ENCODE results near the gene CPO.
A peak's percentile ranks its signal among the peaks of the same experiment; 100 is the strongest.

The CPO gene

GRCh38 chr2:206971805-206972204 is 32.5 kb downstream of the CPO start:
- DNase-seq (ENCODE audit: low read depth in 2 of 2, low spot score in 1 of 2) = no peak

- no peak for DNase-seq (ENCODE audit: low read depth in 2 of 2, low spot score in 1 of 2)
Measured at GRCh38 chr2:206974551-206974950, 35.2 kb downstream of the CPO start.

- no peak for DNase-seq (ENCODE audit: low read depth in 2 of 2, low spot score in 1 of 2)
Measured at GRCh38 chr2:206978746-206979145, 39.4 kb downstream of the CPO start.

GRCh38 chr2:206979365-206979764 is 40.0 kb downstream of the CPO start:
- DNase-seq (ENCODE audit: low read depth in 2 of 2, low spot score in 1 of 2) = no peak

- DNase-seq (ENCODE audit: low read depth in 2 of 2, low spot score in 1 of 2) = no peak
Measured at GRCh38 chr2:206979922-206980321, 40.6 kb downstream of the CPO start.

- no peak for DNase-seq (ENCODE audit: low read depth in 2 of 2, low spot score in 1 of 2)
Measured at GRCh38 chr2:206980413-206980812, 41.1 kb downstream of the CPO start.

- no peak for DNase-seq (ENCODE audit: low read depth in 2 of 2, low spot score in 1 of 2)
Measured at GRCh38 chr2:206981086-206981674, 41.9 kb downstream of the CPO start.

- DNase-seq (ENCODE audit: low read depth in 2 of 2, low spot score in 1 of 2) = peak in 1 of 2 donors; percentile 16
Measured at GRCh38 chr2:206981739-206982340, 42.5 kb downstream of the CPO start.

GRCh38 chr2:206982360-206982955 is 43.1 kb downstream of the CPO start:
- no peak for DNase-seq (ENCODE audit: low read depth in 2 of 2, low spot score in 1 of 2)

- DNase-seq (ENCODE audit: low read depth in 2 of 2, low spot score in 1 of 2) = no peak
Measured at GRCh38 chr2:206983161-206983859, 44.0 kb downstream of the CPO start.

GRCh38 chr2:206984206-206984605 is 44.9 kb downstream of the CPO start:
- no peak for DNase-seq (ENCODE audit: low read depth in 2 of 2, low spot score in 1 of 2)

GRCh38 chr2:206986943-206987342 is 47.6 kb downstream of the CPO start:
- DNase-seq (ENCODE audit: low read depth in 2 of 2, low spot score in 1 of 2) = no peak

GRCh38 chr2:206987810-206988209 is 48.5 kb downstream of the CPO start:
- no peak for DNase-seq (ENCODE audit: low read depth in 2 of 2, low spot score in 1 of 2)

GRCh38 chr2:206988884-206989283 is 49.6 kb downstream of the CPO start:
- DNase-seq (ENCODE audit: low read depth in 2 of 2, low spot score in 1 of 2) = no peak

GRCh38 chr2:206989311-206989710 is 50.0 kb downstream of the CPO start:
- no peak for DNase-seq (ENCODE audit: low read depth in 2 of 2, low spot score in 1 of 2)

GRCh38 chr2:206990360-206990759 is 51.0 kb downstream of the CPO start:
- no peak for DNase-seq (ENCODE audit: low read depth in 2 of 2, low spot score in 1 of 2)

GRCh38 chr2:206991070-206991469 is 51.8 kb downstream of the CPO start:
- DNase-seq (ENCODE audit: low read depth in 2 of 2, low spot score in 1 of 2) = no peak

- no peak for DNase-seq (ENCODE audit: low read depth in 2 of 2, low spot score in 1 of 2)
Measured at GRCh38 chr2:206993396-206993911, 54.1 kb downstream of the CPO start.

GRCh38 chr2:206993964-206994363 is 54.6 kb downstream of the CPO start:
- no peak for DNase-seq (ENCODE audit: low read depth in 2 of 2, low spot score in 1 of 2)

- DNase-seq (ENCODE audit: low read depth in 2 of 2, low spot score in 1 of 2) = no peak
Measured at GRCh38 chr2:206996556-206997065, 57.3 kb downstream of the CPO start.

- DNase-seq (ENCODE audit: low read depth in 2 of 2, low spot score in 1 of 2) = no peak
Measured at GRCh38 chr2:207008105-207008990, 69.0 kb downstream of the CPO start.
